Measurements from ENCODE around the gene USP8.

GRCh38 chr15:50558012-50558411 is 133.8 kb downstream of the USP8 start:
- TF ChIP-seq EZH2 (IDR thresholded peaks at IDR 0.05; ENCODE audit: borderline replicate concordance, insufficient read depth, low read depth, low read length, poor library complexity, severe bottlenecking) (no peak), CTCF (IDR thresholded peaks at IDR 0.05) (no peak)

All from B cell (primary cell).